HepG2 (cell line): ENCODE data around the gene ALPL. TPM values are rescaled to one million over a fixed set of nuclear protein-coding genes. Genes with fewer than 3 reads are reported as not detected.

Experiments
- ATAC-seq: fragments of 200-7000 bp; cut with Tn5 transposase; 3 replicates; pipeline ENCODE4 v1.9.1; 2020; ENCODE audit warnings: mild to moderate bottlenecking, moderate library complexity
- BruUV-seq: library from RNA; stranded (reverse); fragments of 400-500 nt; replicated peaks from 2 replicates; lab custom pipeline; 2021; lab: Mats Ljungman, UMichigan
- CTCF ChIA-PET: fragments of 300-600 bp; formaldehyde crosslinking; extraction: SDS; loops from one replicate; lab custom pipeline; 2021; ENCODE audit warnings: low total read pairs, inconsistent platforms, low intra/inter-chr PET ratio; lab: Yijun Ruan, JAX
- POLR2A ChIA-PET: fragments of 350-600 bp; sonication (Branson Sonifier 250); formaldehyde crosslinking; loops from one replicate; lab custom pipeline; 2020; ENCODE audit warnings: antibody characterized with exemption, inconsistent platforms; lab: Yijun Ruan, JAX
- DNase-seq: peaks from one replicate; pipeline ENCODE4 v3.0.0-alpha.2; 2015; ENCODE audit warnings: low spot score
- FAIRE-seq: peaks from 3 replicates; lab custom pipeline; 2011; peaks lifted over from hg19 to GRCh38; lab: Jason Lieb, UNC
- H2AFZ ChIP-seq: one replicate; pipeline ENCODE4 v1.6.1; 2011; ENCODE audit warnings: low read length, inconsistent platforms
- H3K27ac ChIP-seq: fragments of 300-600 bp; 3 replicates; pipeline ENCODE4 v1.8.0; 2011; ENCODE audit warnings: mixed run types, mild to moderate bottlenecking, mixed read lengths, low read length, inconsistent platforms; ENCODE audit not compliant: insufficient read depth; ENCODE audit errors: extremely low read length
- H3K27me3 ChIP-seq, 2 experiments: fragments of 200-600 bp in 1 of 2; 2 replicates in 1 of 2; 3 replicates in 1 of 2; pipeline versions ENCODE4 v1.6.0 to v1.8.0; 2011; ENCODE audit warnings: low read length in 2 of 2, mild to moderate bottlenecking in 2 of 2, moderate library complexity in 2 of 2, inconsistent platforms in 1 of 2; ENCODE audit not compliant: insufficient read depth in 2 of 2, control insufficient read depth in 1 of 2
- H3K36me3 ChIP-seq, 2 experiments: fragments of 200-600 bp in 1 of 2; replicated peaks in 1 of 2; 2 replicates in 1 of 2; 3 replicates in 1 of 2; pipeline versions ENCODE4 v1.5.1 to v1.8.0; 2011; ENCODE audit warnings: low read length in 2 of 2, inconsistent platforms in 1 of 2; ENCODE audit not compliant: insufficient read depth in 2 of 2, control insufficient read depth in 1 of 2
- H3K4me1 ChIP-seq: 2 replicates; pipeline ENCODE4 v1.5.1; 2012; ENCODE audit warnings: low read length, inconsistent platforms; ENCODE audit not compliant: insufficient read depth
- H3K4me2 ChIP-seq: 2 replicates; pipeline ENCODE4 v1.6.0; 2011; ENCODE audit warnings: low read depth, low read length, inconsistent platforms
- H3K4me3 ChIP-seq, 3 experiments: fragments of 200-600 bp in 1 of 3; sonication (generic), shearing (Covaris generic) in 1 of 3; replicated peaks in 1 of 3; 2 replicates each; pipeline ENCODE4 v1.5.1; 2011 to 2016; ENCODE audit warnings: low read length in 3 of 3, inconsistent platforms in 2 of 3, low read depth in 2 of 3, mild to moderate bottlenecking in 2 of 3, control low read depth in 1 of 3, mixed read lengths in 1 of 3; ENCODE audit not compliant: insufficient read depth in 1 of 3
- H3K79me2 ChIP-seq: one replicate; pipeline ENCODE4 v1.6.1; 2011; ENCODE audit warnings: low read length, inconsistent platforms; ENCODE audit not compliant: insufficient read depth
- H3K9ac ChIP-seq: 2 replicates; pipeline ENCODE4 v1.6.0; 2011; ENCODE audit warnings: mild to moderate bottlenecking, low read depth, low read length, inconsistent platforms; ENCODE audit not compliant: insufficient read depth
- H3K9me3 ChIP-seq: 2 replicates; pipeline ENCODE4 v1.5.1; 2012; ENCODE audit warnings: mild to moderate bottlenecking, low read length
- H4K20me1 ChIP-seq: 2 replicates; pipeline ENCODE4 v1.6.0; 2011; ENCODE audit warnings: inconsistent platforms, mild to moderate bottlenecking, low read length, moderate library complexity; ENCODE audit not compliant: insufficient read depth
- ADNP ChIP-seq: sonication (generic); formaldehyde crosslinking; IDR thresholded peaks from 2 replicates; pipeline ENCODE4 v1.4.0; 2020; ENCODE audit warnings: missing genetic modification reagents
- EP300 ChIP-seq, 3 experiments: sonication (generic) in 1 of 3; formaldehyde crosslinking in 1 of 3; IDR thresholded peaks; 2 replicates each; pipeline versions ENCODE4 v1.5.1 to v1.6.1; 2011 to 2020; ENCODE audit warnings: low read depth in 2 of 3, low read length in 2 of 3, borderline replicate concordance in 1 of 3, improper control_type of control experiment in 1 of 3, mild to moderate bottlenecking in 1 of 3, missing genetic modification reagents in 1 of 3, moderate library complexity in 1 of 3
- GABPA ChIP-seq, 2 experiments: IDR thresholded peaks; 2 replicates each; pipeline ENCODE4 v1.6.1; 2011 to 2016; ENCODE audit warnings: low read depth in 2 of 2, low read length in 1 of 2, missing biosample characterization in 1 of 2, missing genetic modification characterization in 1 of 2
- GZF1 ChIP-seq: sonication (generic); formaldehyde crosslinking; IDR thresholded peaks from 2 replicates; pipeline ENCODE4 v1.5.1; 2020; ENCODE audit warnings: mild to moderate bottlenecking, missing genetic modification reagents
- HOXD1 ChIP-seq: sonication (generic); formaldehyde crosslinking; IDR thresholded peaks from 2 replicates; pipeline ENCODE4 v1.5.0; 2020; ENCODE audit warnings: missing genetic modification reagents
- JUN ChIP-seq: sonication (generic); formaldehyde crosslinking; IDR thresholded peaks from 2 replicates; pipeline ENCODE4 v1.4.0; 2020; ENCODE audit warnings: mild to moderate bottlenecking, missing genetic modification reagents
- KAT2B ChIP-seq: fragments of 150-350 bp; IDR thresholded peaks from 2 replicates; pipeline ENCODE4 v1.6.1; 2014; ENCODE audit warnings: low read depth, low read length, borderline replicate concordance
- NFE2 ChIP-seq: sonication (generic); formaldehyde crosslinking; IDR thresholded peaks from 2 replicates; pipeline ENCODE4 v1.4.0; 2020; ENCODE audit warnings: missing genetic modification reagents
- NFKB2 ChIP-seq: sonication (generic); formaldehyde crosslinking; IDR thresholded peaks from 2 replicates; pipeline ENCODE4 v1.4.0; 2020; ENCODE audit warnings: missing genetic modification reagents, borderline replicate concordance
- NFKBIZ ChIP-seq: IDR thresholded peaks from 2 replicates; pipeline ENCODE4 v1.6.1; 2018; ENCODE audit warnings: missing genetic modification reagents, missing compliant biosample characterization
- TEAD3 ChIP-seq: optimal IDR thresholded peaks from 2 replicates; pipeline ENCODE3; 2016; ENCODE audit warnings: borderline replicate concordance
- YY1 ChIP-seq: IDR thresholded peaks from 2 replicates; pipeline ENCODE4 v1.6.1; 2011; ENCODE audit warnings: low read length, low read depth, moderate library complexity, mild to moderate bottlenecking; ENCODE audit not compliant: insufficient read depth, insufficient replicate concordance
- ZNF292 ChIP-seq: sonication (generic); formaldehyde crosslinking; IDR thresholded peaks from 2 replicates; pipeline ENCODE4 v1.8.1; 2022; ENCODE audit warnings: mild to moderate bottlenecking, low read depth, missing genetic modification reagents, borderline replicate concordance
- ZNF496 ChIP-seq: sonication (generic); formaldehyde crosslinking; IDR thresholded peaks from 2 replicates; pipeline ENCODE4 v1.8.1; 2023; ENCODE audit warnings: mild to moderate bottlenecking, moderate library complexity, missing genetic modification reagents; ENCODE audit not compliant: insufficient replicate concordance
- ZNF605 ChIP-seq: sonication (generic); formaldehyde crosslinking; IDR thresholded peaks from 2 replicates; pipeline ENCODE4 v1.8.0; 2022; ENCODE audit warnings: mild to moderate bottlenecking, missing genetic modification reagents
- WGBS: methylation state at CpG from one replicate; pipeline ENCODE4 v1.1.6; 2017; ENCODE audit warnings: low lambda C conversion rate; 5-methylcytosine and 5-hydroxymethylcytosine counted together
- in situ Hi-C: cut with HindIII; loops from 2 replicates; pipeline ENCODE4 v1.10.0; 2017; ENCODE audit warnings: low pct_unique_long_range_greater_than_20kb; ENCODE audit not compliant: extremely low pct_ligation_motif_present
- intact Hi-C: fragments of 100-400 bp; cut with micrococcal nuclease; formaldehyde crosslinking; loops from one replicate; pipeline ENCODE4 v1.10.0; 2022; ENCODE audit not compliant: unreplicated experiment
- polyA plus RNA-seq, 8 experiments: library from polyadenylated mRNA; depleted of rRNA in 3 of 8; stranded (reverse) in 7 of 8; unstranded in 1 of 8; fragments of >200 nt; fragmentation: Illumina TruSeq in 4 of 8; extraction: Trizol in 4 of 8; gene quantifications; 2 replicates each; pipeline versions ENCODE4 v1.2.1 to v1.2.3, GENCODE V29; 2011 to 2016; ENCODE audit warnings: low read depth in 4 of 8, missing spikeins in 1 of 8, mixed read lengths in 1 of 8; ENCODE audit not compliant: insufficient read depth in 1 of 8
- total RNA-seq, 5 experiments: library from RNA; depleted of rRNA; stranded (reverse); fragments of >200 nt; fragmentation: Illumina TruSeq; extraction: Trizol; gene quantifications; 2 replicates each; pipeline ENCODE4 v1.2.3, GENCODE V29; 2016; ENCODE audit warnings: low read depth in 1 of 5
- TF ChIP-seq, protein P1 (sequence below): sonication (generic); formaldehyde crosslinking; IDR thresholded peaks from 2 replicates; pipeline ENCODE4 v1.8.1; 2022; ENCODE audit warnings: low read depth, mild to moderate bottlenecking, missing genetic modification reagents

ALPL gene
- total and polyA plus RNA-seq, 2 of the 13 experiments (the other 11 are each of a cell fraction or from before 2014, with no cell fraction given) = 0.12 TPM; not detected in 1

DNA sequence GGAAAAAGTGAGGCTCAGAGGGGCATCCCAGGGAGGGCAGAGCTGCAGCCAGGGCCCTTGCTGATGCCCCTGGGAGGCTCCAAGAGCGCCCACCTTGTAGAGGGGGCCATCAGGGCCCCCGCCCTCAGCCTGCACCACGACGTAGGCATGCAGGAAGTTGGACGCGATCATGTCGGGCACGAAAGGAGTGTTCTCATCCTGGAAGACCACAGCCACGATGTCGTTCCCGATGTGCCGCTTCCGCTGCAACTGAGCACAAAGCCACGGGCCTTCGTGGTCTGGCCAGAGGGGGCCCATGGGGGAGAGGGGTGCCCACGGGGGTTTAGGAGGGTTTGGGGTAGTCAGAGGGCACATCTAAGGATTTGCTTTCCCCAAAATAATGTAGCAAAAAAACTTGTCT lies 100.8 kb downstream of the ALPL start:
- FAIRE-seq (no peak), ATAC-seq (no peak), DNase-seq (no peak)
- no TSS peak for BruUV-seq
- no peaks in the 10 kb centered on the region for H4K20me1 ChIP-seq
- H3K27me3 ChIP-seq = no peaks in the 10 kb centered on the region
- H3K4me1 ChIP-seq = no peaks in the 10 kb centered on the region
- H3K9me3 ChIP-seq = no peaks in the 10 kb centered on the region
- no peak overlapping the region for H3K27ac ChIP-seq
- no peaks in the 10 kb centered on the region for H3K79me2 ChIP-seq
- no peak overlapping the region for H2AFZ ChIP-seq
- in situ Hi-C loops (no loop called here), intact Hi-C loops (no loop called here)
- peaks cover 14 to 39% of the 10 kb centered on the region in 2 experiments for H3K36me3 ChIP-seq
- ChIA-PET POLR2A (no interaction called here), CTCF (no interaction called here)
- H3K9ac ChIP-seq = no peak overlapping the region
- H3K4me3 ChIP-seq = no peak overlapping the region
- 96% methylated on average over 16 of the region's 16 CpGs for WGBS
- no peak overlapping the region for H3K4me2 ChIP-seq
- no peak for TF ChIP-seq NFKBIZ
- no peak for TF ChIP-seq NFKB2 (CRISPR knock-in tag)
- no peak for TF ChIP-seq GABPA (IDR thresholded peaks at IDR 0.05; ENCODE audit: low read depth, low read length)
- no peak for TF ChIP-seq GABPA (CRISPR knock-in tag; IDR thresholded peaks at IDR 0.05; ENCODE audit: low read depth)
- TF ChIP-seq NFE2 (CRISPR knock-in tag) = no peak
- no peak for TF ChIP-seq EP300 (IDR thresholded peaks at IDR 0.05; ENCODE audit: low read depth in 2 of 2, low read length in 2 of 2)
- no peak for TF ChIP-seq EP300 (CRISPR knock-in tag; IDR thresholded peaks at IDR 0.05; ENCODE audit: borderline replicate concordance)
- TF ChIP-seq ZNF292 = no peak
- no peak for TF ChIP-seq JUN

DNA sequence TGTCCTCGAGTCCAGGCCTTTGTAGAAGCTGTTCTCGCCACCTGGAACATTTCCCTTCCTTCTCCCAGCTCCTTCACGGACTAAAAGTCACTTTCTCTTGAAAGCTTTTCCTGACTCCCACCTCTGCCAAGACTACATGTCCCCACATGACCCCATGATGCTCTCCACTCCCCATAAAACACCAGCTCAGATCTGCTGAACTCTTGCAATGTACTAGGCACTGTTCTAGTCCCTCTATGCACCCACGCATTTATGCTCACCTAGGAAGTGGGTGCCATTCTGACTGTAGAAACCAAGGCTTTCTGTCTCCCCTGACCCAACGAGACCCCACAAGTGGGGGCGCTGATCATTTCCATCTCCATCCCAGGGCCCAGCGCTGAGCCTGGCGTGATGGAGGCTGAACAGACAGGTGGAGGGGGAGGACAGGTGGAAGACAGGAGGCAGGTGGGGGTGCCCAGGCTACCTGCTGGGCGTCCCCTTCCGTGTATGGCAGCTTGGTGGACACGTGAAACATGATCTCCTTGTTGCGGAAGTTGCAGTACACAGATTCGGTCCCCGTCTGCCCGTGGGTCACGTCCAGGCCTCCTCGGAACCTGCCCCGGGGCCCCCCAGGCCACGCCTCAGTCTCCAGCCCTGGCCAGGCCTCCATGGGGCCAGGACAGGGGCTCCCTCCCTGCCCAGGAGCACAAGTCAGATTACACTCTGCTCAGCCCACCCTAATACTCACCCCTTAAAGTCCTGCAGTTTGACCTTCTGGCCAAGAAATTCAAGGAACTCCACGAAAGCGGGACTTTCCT lies 102.0 kb downstream of the ALPL start:
- BruUV-seq = no TSS peak
- Histone ChIP-seq H3K9ac (no peak overlapping the region), H3K4me3 (no peak overlapping the region), H3K79me2 (no peaks in the 10 kb centered on the region), H3K36me3 (peaks cover 13 to 46% of the 10 kb centered on the region in 2 experiments), H4K20me1 (no peaks in the 10 kb centered on the region), H3K27me3 (no peaks in the 10 kb centered on the region), H2AFZ (no peak overlapping the region), H3K27ac (no peak overlapping the region), H3K4me2 (no peak overlapping the region), H3K9me3 (no peaks in the 10 kb centered on the region), H3K4me1 (peaks cover 4% of the 10 kb centered on the region; the same call in 1 of the 2 replicates)
- ChIA-PET CTCF (no interaction called here), POLR2A (no interaction called here)
- no peak for FAIRE-seq
- intact Hi-C loops (no loop called here), in situ Hi-C loops (no loop called here)
- 92% methylated on average over 17 of the region's 21 CpGs for WGBS
- ATAC-seq = no peak
- no peak for DNase-seq
- TF ChIP-seq TEAD3 (CRISPR knock-in tag) (no peak), ADNP (CRISPR knock-in tag) (no peak), YY1 (no peak), GZF1 (CRISPR knock-in tag) (no peak), KAT2B (no peak), ZNF605 (CRISPR knock-in tag) (no peak), ZNF496 (no peak), HOXD1 (no peak)
- TF ChIP-seq, protein P1, sequence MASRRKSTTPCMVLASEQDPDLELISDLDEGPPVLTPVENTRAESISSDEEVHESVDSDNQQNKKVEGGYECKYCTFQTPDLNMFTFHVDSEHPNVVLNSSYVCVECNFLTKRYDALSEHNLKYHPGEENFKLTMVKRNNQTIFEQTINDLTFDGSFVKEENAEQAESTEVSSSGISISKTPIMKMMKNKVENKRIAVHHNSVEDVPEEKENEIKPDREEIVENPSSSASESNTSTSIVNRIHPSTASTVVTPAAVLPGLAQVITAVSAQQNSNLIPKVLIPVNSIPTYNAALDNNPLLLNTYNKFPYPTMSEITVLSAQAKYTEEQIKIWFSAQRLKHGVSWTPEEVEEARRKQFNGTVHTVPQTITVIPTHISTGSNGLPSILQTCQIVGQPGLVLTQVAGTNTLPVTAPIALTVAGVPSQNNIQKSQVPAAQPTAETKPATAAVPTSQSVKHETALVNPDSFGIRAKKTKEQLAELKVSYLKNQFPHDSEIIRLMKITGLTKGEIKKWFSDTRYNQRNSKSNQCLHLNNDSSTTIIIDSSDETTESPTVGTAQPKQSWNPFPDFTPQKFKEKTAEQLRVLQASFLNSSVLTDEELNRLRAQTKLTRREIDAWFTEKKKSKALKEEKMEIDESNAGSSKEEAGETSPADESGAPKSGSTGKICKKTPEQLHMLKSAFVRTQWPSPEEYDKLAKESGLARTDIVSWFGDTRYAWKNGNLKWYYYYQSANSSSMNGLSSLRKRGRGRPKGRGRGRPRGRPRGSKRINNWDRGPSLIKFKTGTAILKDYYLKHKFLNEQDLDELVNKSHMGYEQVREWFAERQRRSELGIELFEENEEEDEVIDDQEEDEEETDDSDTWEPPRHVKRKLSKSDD (CRISPR knock-in tag) = no peak
